ENCODE measurements around the gene SNX1.
"Not testable (repeated sequence)": the region's sequence is repeated elsewhere in the genome, so short reads cannot be mapped to it uniquely, and the experiment has no call there.

The SNX1 gene, protein sequence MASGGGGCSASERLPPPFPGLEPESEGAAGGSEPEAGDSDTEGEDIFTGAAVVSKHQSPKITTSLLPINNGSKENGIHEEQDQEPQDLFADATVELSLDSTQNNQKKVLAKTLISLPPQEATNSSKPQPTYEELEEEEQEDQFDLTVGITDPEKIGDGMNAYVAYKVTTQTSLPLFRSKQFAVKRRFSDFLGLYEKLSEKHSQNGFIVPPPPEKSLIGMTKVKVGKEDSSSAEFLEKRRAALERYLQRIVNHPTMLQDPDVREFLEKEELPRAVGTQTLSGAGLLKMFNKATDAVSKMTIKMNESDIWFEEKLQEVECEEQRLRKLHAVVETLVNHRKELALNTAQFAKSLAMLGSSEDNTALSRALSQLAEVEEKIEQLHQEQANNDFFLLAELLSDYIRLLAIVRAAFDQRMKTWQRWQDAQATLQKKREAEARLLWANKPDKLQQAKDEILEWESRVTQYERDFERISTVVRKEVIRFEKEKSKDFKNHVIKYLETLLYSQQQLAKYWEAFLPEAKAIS

DNA sequence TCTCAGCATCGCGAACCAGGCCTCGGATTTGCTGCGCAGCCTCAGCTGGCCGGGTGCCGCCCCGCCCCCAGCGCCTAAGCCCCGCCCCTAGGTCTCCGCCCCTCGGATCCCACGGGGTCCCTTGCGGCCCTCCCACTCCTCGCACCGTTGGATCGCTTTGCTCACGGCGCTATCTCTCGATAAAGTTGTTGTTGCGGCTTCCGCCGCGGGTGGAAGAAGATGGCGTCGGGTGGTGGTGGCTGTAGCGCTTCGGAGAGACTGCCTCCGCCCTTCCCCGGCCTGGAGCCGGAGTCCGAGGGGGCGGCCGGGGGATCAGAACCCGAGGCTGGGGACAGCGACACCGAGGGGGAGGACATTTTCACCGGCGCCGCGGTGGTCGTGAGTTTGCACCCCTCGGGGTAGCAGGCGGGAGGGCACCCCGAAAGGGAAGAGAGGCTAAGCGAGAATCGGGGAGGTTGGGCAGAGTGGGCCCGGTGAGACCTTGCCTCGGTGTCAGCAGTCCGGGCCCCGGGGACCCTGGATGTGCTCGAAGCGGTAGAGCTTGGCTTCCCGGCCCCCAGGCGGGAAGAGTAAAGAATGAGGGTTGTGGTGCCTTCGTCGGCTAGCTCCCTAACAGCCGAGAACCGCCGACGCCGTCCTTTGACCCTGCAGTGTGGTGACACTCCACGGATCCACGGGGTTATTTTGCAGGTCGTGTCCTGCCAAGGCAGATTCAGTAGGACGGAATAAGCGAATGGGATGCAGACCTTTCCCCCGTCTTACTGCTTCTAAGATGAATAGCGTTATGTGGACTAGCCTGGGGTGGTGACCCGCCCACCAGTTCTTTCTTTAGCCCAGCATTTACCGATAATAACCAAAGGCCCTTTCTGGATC lies at the start of gene SNX1:
Gene SNX1, plus strand, starts transcription at position 188 of the 873 bp plus-strand sequence. Its CDS starts 32 bp downstream, at position 220.
- H3K27ac Mint-ChIP-seq, result peak within 1 kb of the TSS; percentile 99
- ATAC-seq, result peak; percentile 88
- H3K4me1 Mint-ChIP-seq, result peaks cover 61% of the 10 kb centered on the region
- no peaks in the 10 kb centered on the region for H3K9me3 Mint-ChIP-seq
- peak within 1 kb of the TSS; percentile 98 for H3K4me3 Mint-ChIP-seq
- no peaks in the 10 kb centered on the region for H3K27me3 Mint-ChIP-seq
- H3K36me3 Mint-ChIP-seq, result peaks cover 12% of the 10 kb centered on the region

- H3K4me1 Mint-ChIP-seq, result peaks cover 58% of the 10 kb centered on the region
- no peaks in the 10 kb centered on the region for H3K27me3 Mint-ChIP-seq
- peak within 1 kb of the TSS; percentile 75 for H3K4me3 Mint-ChIP-seq
- peak; percentile 85 for ATAC-seq
- H3K27ac Mint-ChIP-seq, result peak within 1 kb of the TSS; percentile 86
- H3K9me3 Mint-ChIP-seq, result no peaks in the 10 kb centered on the region
- H3K36me3 Mint-ChIP-seq, result no peaks in the 10 kb centered on the region
Measured at GRCh38 chr15:64046421-64047153, 49.2 kb upstream of the SNX1 start, which contains the start of gene DAPK2. Gene DAPK2 (minus strand): TSS chr15:64046485. CDS start chr15:64040261, 6,224 bp downstream.

DNA sequence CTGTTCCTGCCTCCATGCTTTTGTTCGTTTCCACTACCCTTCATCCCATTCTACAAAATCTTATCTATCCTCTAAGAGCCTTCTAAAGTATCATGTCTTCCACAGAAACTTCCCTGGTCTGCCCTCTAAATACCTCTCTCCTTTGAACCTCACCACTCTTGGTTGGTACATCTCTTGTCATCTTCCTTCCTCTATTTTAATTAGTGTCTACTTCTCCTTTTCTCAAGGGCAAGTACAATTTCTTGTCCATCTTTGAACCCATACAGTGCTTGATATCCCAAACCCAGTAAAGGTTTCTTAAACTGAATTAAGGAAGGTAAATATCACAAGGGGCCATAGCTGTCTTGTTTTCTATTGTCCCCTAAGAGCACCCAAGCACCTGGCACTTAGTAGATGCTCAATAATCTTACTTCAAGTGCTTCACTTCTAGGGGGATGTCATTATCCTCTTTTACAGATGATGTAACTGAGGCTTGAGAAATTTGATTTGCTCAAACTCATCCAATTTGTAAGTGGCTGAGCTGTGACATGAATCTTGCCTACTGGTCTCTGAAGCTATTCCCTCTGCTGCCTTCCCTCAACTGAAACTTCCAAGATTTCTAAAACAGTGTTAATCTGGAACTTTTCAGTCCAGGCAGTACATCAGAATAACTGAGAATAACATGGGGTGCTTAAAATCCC lies 46.9 kb upstream of the SNX1 start:
- no peak for ATAC-seq
- H3K4me1 Mint-ChIP-seq, result peaks cover 49% of the 10 kb centered on the region
- H3K36me3 Mint-ChIP-seq, result no peaks in the 10 kb centered on the region
- no peaks in the 10 kb centered on the region for H3K27me3 Mint-ChIP-seq
- H3K27ac Mint-ChIP-seq, result no peak overlapping the region
- no peaks in the 10 kb centered on the region for H3K9me3 Mint-ChIP-seq
- H3K4me3 Mint-ChIP-seq, result peak overlapping the region; percentile 2

DNA sequence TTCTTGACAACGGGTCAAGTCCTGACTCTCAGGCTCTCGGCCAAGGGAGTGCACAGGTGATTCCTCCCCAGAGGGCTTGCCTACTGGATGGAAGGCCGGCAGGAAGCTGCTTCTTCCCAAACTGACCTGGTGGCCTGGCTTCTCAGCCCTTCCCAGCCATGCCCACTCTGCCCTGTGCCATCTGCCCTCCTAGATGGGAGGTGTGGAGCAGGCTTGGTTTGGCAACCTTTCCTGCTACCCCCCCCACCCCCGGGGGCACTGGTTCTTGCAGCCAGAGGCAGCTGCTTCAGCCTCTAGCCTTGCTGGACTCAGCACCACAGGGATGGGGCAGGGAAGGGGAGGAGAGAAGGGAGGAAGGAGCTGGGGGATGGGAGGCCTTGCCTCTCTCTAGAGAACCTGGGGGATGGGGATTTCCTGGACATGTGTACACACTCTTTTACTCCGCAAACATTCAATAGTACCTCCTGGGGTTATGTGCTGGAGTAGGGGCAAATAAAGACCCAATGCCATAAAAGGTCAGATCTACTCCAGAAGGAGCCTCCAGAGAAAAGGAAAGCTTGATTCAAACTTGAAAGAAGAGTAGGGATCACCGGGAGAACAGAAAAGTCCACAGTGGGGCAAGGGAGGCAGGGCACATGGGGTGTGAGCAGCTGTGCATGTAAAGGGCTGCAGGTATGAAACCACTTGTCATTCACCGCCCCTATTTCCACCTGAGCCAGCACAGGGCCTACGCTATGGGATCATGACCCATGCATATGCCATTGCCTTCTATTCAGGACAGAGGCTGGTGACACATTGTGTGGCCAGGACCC lies 45.3 kb upstream of the SNX1 start:
- ATAC-seq, result no peak
- Mint-ChIP-seq H3K36me3 (no peaks in the 10 kb centered on the region), H3K4me1 (peaks cover 34% of the 10 kb centered on the region)

DNA sequence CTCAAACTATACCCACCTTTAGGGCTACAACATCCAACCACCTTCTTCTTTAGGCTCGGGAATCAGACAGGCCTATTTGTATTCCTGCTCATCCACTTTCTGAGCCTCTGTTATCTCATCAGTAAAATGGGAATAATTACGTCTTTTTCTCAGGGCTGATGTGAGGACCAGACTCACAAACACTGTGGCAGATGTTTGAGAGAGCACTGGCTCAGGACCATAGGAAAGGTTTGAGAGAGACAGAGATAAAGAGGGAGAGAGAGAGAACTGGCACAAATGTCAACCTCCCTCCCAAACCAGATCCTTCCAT lies 44.7 kb upstream of the SNX1 start:
- Mint-ChIP-seq H3K27me3 (no peaks in the 10 kb centered on the region), H3K9me3 (no peaks in the 10 kb centered on the region), H3K27ac (peak overlapping the region; percentile 55), H3K4me1 (peaks cover 31% of the 10 kb centered on the region), H3K36me3 (no peaks in the 10 kb centered on the region), H3K4me3 (no peak overlapping the region)
- no peak for ATAC-seq

More for the DNA sequence above, 45.3 kb upstream of the SNX1 start:
- Mint-ChIP-seq H3K4me3 (no peak overlapping the region), H3K27me3 (no peaks in the 10 kb centered on the region), H3K27ac (no peak overlapping the region), H3K9me3 (no peaks in the 10 kb centered on the region)

- Mint-ChIP-seq H3K4me1 (peaks cover 28% of the 10 kb centered on the region), H3K9me3 (no peaks in the 10 kb centered on the region), H3K4me3 (no peak overlapping the region), H3K36me3 (no peaks in the 10 kb centered on the region), H3K27ac (peak overlapping the region; percentile 55), H3K27me3 (no peaks in the 10 kb centered on the region)
- no peak for ATAC-seq
Measured at GRCh38 chr15:64051407-64052259, 44.1 kb upstream of the SNX1 start.

DNA sequence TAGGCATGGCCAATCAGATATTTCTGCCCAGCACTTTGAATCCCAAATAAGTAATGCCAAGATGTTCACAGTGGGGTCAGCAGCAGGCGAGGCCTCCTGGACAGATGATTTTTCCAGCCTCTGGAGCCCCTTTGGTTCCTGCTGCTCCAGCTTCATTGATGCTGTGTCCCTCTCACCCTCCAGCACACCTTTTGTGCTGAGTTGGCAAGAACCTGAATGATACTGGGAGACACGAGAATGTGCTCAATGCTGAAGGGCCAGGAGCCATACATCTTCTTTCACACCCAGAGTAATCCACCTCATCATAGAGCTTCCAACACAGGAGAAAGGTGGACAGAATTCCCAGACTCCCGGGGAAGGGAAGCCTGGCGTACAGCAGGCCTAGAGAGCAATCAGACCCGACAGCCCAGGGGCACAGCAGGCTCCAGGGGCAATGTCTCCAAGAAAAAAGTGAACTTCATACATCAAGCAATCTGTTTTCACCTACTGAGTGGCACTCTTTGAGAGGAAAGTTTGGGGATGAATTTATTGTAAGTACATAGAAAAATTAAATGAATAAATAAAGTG lies 42.8 kb upstream of the SNX1 start:
- Mint-ChIP-seq H3K36me3 (no peaks in the 10 kb centered on the region), H3K27me3 (no peaks in the 10 kb centered on the region), H3K4me3 (no peak overlapping the region), H3K9me3 (no peaks in the 10 kb centered on the region), H3K27ac (no peak overlapping the region), H3K4me1 (peaks cover 22% of the 10 kb centered on the region)
- no peak for ATAC-seq

DNA sequence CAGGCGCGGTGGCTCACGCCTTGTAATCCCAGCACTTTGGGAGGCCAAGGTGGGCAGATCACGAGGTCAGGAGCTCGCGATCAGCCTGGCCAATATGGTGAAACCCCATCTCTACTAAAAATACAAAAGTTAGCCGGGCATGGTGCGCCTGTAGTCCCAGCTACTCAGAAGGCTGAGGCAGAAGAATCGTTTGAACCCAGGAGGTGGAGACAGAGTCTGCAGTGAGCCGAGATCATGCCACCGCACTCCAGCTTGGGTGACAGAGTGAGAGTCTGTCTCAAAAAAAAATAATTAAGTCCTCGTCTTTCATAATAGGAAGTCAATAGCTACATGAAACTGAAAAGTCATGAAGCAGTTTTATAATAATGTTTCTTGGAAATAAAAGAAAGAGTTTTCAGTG lies 42.1 kb upstream of the SNX1 start:
- not testable (repeated sequence) for H3K36me3 Mint-ChIP-seq, ATAC-seq, H3K9me3 Mint-ChIP-seq, H3K27ac Mint-ChIP-seq, H3K27me3 Mint-ChIP-seq, H3K4me3 Mint-ChIP-seq
- peaks cover 15% of the 10 kb centered on the region for H3K4me1 Mint-ChIP-seq

- Mint-ChIP-seq H3K36me3 (no peaks in the 10 kb centered on the region), H3K9me3 (no peaks in the 10 kb centered on the region), H3K4me1 (no peaks in the 10 kb centered on the region), H3K4me3 (no peak overlapping the region), H3K27ac (no peak overlapping the region), H3K27me3 (no peaks in the 10 kb centered on the region)
- ATAC-seq, result no peak
Measured at GRCh38 chr15:64058279-64058678, 37.5 kb upstream of the SNX1 start.

DNA sequence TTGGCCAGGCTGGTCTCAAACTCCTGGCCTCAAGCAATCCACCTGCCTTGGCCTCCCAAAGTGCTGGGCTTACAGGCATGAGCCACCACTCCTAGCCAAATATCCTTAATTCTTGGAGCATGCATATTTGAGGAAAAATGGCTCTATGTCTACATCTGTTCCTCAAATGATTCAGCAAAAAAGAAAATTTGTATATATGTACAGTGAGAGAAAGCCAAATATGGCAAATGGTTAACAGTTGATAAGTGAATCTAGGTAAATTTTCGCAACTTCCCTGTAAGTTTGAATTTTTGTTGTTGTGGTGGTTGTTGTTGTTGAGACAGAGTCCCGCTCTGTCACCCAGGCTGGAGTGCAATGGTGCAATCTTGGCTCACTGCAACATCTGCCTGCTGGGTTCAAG lies 36.7 kb upstream of the SNX1 start:
- H3K4me3 Mint-ChIP-seq, ATAC-seq, H3K36me3 Mint-ChIP-seq, H3K4me1 Mint-ChIP-seq, H3K9me3 Mint-ChIP-seq, H3K27me3 Mint-ChIP-seq, H3K27ac Mint-ChIP-seq: not testable (repeated sequence)

- ATAC-seq, result no peak
Measured at GRCh38 chr15:64060716-64061115, 35.1 kb upstream of the SNX1 start.

DNA sequence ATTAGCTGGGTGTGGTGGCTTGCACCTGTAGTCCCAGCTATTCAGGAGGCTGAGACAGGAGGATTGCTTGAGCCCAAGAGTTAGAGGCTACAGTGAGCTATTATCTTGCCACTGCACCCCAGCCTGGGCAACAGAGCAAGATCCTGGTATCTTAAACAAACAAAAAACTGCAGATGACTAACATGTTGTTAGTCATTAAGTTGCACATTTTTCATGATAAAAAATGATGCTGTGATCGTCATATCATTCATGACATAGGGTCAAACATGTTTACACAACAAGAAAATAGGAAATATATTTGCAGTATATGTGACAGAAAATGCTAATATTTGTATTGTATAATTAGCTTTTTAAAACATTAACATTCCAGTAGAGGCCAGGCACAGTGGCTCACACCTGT lies 29.3 kb upstream of the SNX1 start:
- Mint-ChIP-seq H3K4me1 (peaks cover 25% of the 10 kb centered on the region), H3K36me3 (peaks cover 3% of the 10 kb centered on the region)
- no peak for ATAC-seq

More at GRCh38 chr15:64060716-64061115, 35.1 kb upstream of the SNX1 start:
- no peak overlapping the region for H3K27ac Mint-ChIP-seq
- H3K27me3 Mint-ChIP-seq, result no peaks in the 10 kb centered on the region
- no peaks in the 10 kb centered on the region for H3K4me1 Mint-ChIP-seq
- H3K4me3 Mint-ChIP-seq, result no peak overlapping the region
- no peaks in the 10 kb centered on the region for H3K9me3 Mint-ChIP-seq
- H3K36me3 Mint-ChIP-seq, result no peaks in the 10 kb centered on the region

DNA sequence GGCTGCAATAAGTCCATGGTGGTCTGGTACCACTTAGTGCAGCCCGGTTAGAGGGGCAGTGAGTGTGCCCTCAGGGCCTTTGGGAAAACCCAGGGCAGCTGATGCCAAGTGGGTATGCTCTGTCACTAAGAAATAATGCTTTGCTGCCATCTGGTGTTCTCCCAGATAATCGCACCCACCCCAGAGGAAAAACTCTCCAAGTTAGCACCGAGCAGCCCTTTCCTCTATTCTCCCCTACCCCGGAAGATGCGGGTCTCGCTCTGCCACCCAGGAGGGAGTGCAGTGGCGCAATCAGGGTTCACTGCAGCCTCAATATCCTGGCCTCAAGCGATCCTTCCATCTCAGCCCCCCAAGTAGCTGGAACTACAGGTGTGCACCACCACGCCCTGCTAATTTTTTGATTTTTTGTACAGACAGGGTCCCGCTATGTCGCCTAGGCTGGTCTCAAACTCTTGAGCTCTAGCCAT lies 28.2 kb upstream of the SNX1 start:
- Mint-ChIP-seq H3K27ac (peak overlapping the region; percentile 55), H3K4me1 (peaks cover 25% of the 10 kb centered on the region), H3K36me3 (peaks cover 13% of the 10 kb centered on the region), H3K9me3 (no peaks in the 10 kb centered on the region), H3K4me3 (no peak overlapping the region), H3K27me3 (no peaks in the 10 kb centered on the region)
- peak; percentile 85 for ATAC-seq

More for the DNA sequence above, 29.3 kb upstream of the SNX1 start:
- Mint-ChIP-seq H3K9me3 (no peaks in the 10 kb centered on the region), H3K27ac (no peak overlapping the region), H3K4me3 (no peak overlapping the region), H3K27me3 (no peaks in the 10 kb centered on the region)

Data from stimulated activated memory B cell treated with anti-CD40 and anti-IgM and Interleukin-4, amounts not matched to agents 10 μg/mL and 1 μg/mL and 100 μg/mL, for 72 hours (primary cell).